Pancreas (tissue), 10 donors: Measurements from ENCODE around the gene DRD2. TPM values are rescaled to one million over a fixed set of nuclear protein-coding genes. Genes with fewer than 3 reads are reported as not detected.

Experiments
- ATAC-seq, 4 donors: fragments of 200-7000 bp; cut with Tn5 transposase; one replicate each; pipeline versions ENCODE4 v1.8.0 to v1.9.1; 2020; ENCODE audit warnings: mild to moderate bottlenecking in 4 of 4, moderate library complexity in 4 of 4
- DNase-seq, 6 donors: peaks; one replicate each; pipeline ENCODE4 v3.0.0-alpha.2; 2020
- FAIRE-seq: peaks from 2 replicates; lab custom pipeline; 2012; peaks lifted over from hg19 to GRCh38; lab: Jason Lieb, UNC
- H3K27ac ChIP-seq, 4 donors: fragments of 200-600 bp; sonication (generic); 1 replicate in 3 of 4; 2 replicates in 1 of 4; pipeline versions ENCODE4 v1.5.0 to v1.8.0; 2020
- H3K27me3 ChIP-seq, 4 donors: fragments of 200-600 bp; one replicate each; pipeline ENCODE4 v1.8.0; 2021
- H3K36me3 ChIP-seq, 3 donors: fragments of 200-600 bp; sonication (generic) in 1 of 3; one replicate each; pipeline versions ENCODE4 v1.5.0 to v1.8.0; 2020 to 2021
- H3K4me1 ChIP-seq, 3 donors: fragments of 200-600 bp; one replicate each; pipeline ENCODE4 v1.8.0; 2021
- H3K4me3 ChIP-seq, 4 donors: fragments of 200-600 bp; sonication (generic) in 2 of 4; one replicate each; pipeline versions ENCODE4 v1.5.0 to v1.8.0; 2020 to 2021
- H3K9me3 ChIP-seq, 4 donors: fragments of 200-600 bp; one replicate each; pipeline ENCODE4 v1.8.0; 2021
- WGBS, 2 donors: extraction: QIAGEN DNeasy Blood & Tissue Kit; methylation state at CpG; one replicate each; pipeline ENCODE4 v1.1.7; 2013; 5-methylcytosine and 5-hydroxymethylcytosine counted together
- intact Hi-C, 3 donors: fragments of 100-400 bp; cut with DNase I; formaldehyde crosslinking; loops; one replicate each; pipeline versions ENCODE4 v1.11.1 to v1.14.2; 2022
- polyA plus RNA-seq, 2 donors: library from polyadenylated mRNA; stranded (reverse); fragments of 200-250 nt; gene quantifications; one replicate each; pipeline ENCODE4 v1.2.3, GENCODE V29; 2013
- total RNA-seq, 6 donors: library from RNA; stranded (reverse); fragmentation: NEBNext Ultra II Directional in 4 of 6; extraction: Animal tissue kit (Norgen Biotek cat#: 25700) in 4 of 6; gene quantifications; one replicate each; pipeline versions ENCODE4 v1.2.1 to v1.2.4, GENCODE V29; 2021 to 2023
- TF ChIP-seq, protein P1 (sequence below), 4 donors: fragments of 200-600 bp; sonication (generic) in 3 of 4; IDR thresholded peaks; one replicate each; pipeline versions ENCODE4 v1.5.0 to v1.8.0; 2021; ENCODE audit warnings: antibody characterized with exemption in 4 of 4
- donor health status: healthy with polysubstance abuse.
- donor health status: DM: no; HTN: no; CAD: no; lungs with moderate emphysema.
- donor health status: DM: no; HTN: no; CAD: no.
- donor health status: control.
- donor health status: control.
- donor health status: Bipolar disorder and iron deficiency.
- donor health status: DM: yes; HTN: yes; CAD: no.
- donor health status: DM: no; HTN: no; CAD: no.
- donor health status: DM: no; HTN: no; CAD: no.
- donor health status: DM: yes; HTN: yes; CAD: no.

Gene DRD2
- total and polyA plus RNA-seq, 8 donors: 0.19 to 0.63 (median 0.34) TPM; not detected in 5

GRCh38 chr11:113505541-113506375, 30.6 kb upstream of the DRD2 start:
- ATAC-seq (peak in 3 of 4 donors; percentile 37 to 66 (median 51)), DNase-seq (no peak), FAIRE-seq (no peak)
- H3K9me3 ChIP-seq: no peaks in the 10 kb centered on the region
- intact Hi-C loops: no loop called here
- TF ChIP-seq, protein P1, sequence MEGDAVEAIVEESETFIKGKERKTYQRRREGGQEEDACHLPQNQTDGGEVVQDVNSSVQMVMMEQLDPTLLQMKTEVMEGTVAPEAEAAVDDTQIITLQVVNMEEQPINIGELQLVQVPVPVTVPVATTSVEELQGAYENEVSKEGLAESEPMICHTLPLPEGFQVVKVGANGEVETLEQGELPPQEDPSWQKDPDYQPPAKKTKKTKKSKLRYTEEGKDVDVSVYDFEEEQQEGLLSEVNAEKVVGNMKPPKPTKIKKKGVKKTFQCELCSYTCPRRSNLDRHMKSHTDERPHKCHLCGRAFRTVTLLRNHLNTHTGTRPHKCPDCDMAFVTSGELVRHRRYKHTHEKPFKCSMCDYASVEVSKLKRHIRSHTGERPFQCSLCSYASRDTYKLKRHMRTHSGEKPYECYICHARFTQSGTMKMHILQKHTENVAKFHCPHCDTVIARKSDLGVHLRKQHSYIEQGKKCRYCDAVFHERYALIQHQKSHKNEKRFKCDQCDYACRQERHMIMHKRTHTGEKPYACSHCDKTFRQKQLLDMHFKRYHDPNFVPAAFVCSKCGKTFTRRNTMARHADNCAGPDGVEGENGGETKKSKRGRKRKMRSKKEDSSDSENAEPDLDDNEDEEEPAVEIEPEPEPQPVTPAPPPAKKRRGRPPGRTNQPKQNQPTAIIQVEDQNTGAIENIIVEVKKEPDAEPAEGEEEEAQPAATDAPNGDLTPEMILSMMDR (IDR thresholded peaks at IDR 0.05): no peak
- WGBS, 2 donors: 22 to 23% methylated on average over 12 of the region's 12 CpGs
- H3K27me3 ChIP-seq: no peaks in the 10 kb centered on the region
- no peaks in the 10 kb centered on the region for H3K36me3 ChIP-seq
- H3K4me1 ChIP-seq: no peaks in the 10 kb centered on the region
- H3K4me3 ChIP-seq: no peak overlapping the region
- no peak overlapping the region for H3K27ac ChIP-seq

DNA sequence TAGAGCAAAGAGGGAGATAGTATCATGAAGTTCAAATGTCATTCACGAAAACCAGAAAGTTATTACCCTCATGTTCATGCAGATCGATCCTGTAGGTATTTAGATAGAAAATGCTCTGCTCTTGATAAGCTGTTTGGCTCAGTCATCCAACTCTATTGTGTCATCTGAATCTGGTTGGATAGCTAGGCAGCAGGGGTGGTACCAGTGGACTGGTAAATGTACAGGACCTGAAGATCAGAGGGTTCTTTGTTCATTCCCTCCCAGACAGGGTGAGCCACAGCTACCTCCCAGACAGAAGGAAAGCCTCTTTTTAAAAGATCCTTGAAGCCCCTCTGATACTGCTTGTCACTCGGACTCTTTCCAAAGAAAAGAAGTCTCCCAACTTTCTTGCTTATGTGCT, 29.8 kb upstream of the DRD2 start:
- Histone ChIP-seq H3K27me3 (no peaks in the 10 kb centered on the region), H3K4me1 (no peaks in the 10 kb centered on the region), H3K27ac (no peak overlapping the region), H3K36me3 (no peaks in the 10 kb centered on the region), H3K4me3 (no peak overlapping the region), H3K9me3 (no peaks in the 10 kb centered on the region)
- FAIRE-seq (no peak), DNase-seq (no peak), ATAC-seq (no peak)
- TF ChIP-seq, protein P1 (IDR thresholded peaks at IDR 0.05): no peak
- WGBS, 2 donors: 34 to 48% methylated on average over 3 of the region's 3 CpGs
- intact Hi-C loops: no loop called here

DNA sequence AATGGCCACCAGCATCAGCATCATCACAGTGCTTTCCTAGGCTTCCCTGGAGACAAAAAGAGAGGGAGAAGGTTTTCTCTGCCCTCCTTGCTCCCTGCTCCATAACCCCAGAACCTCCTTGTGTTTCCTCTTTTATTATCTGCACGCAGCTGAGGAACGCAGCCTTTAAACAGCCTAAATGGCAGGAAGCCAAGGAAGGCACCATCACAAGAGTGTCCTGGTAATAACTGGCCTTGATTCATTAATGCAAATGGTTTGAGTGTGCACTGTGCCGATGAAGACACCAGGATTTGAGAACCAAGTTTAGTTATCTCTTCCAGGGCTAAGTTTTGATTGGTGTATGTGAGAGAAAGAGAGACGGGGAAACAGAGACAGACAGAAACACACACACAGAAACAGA, 29.4 kb upstream of the DRD2 start:
- DNase-seq (no peak), ATAC-seq (no peak), FAIRE-seq (no peak)
- whole genome bisulfite sequencing, 2 donors: 55 to 66% methylated on average over 4 of the region's 4 CpGs
- H3K4me1 ChIP-seq: no peaks in the 10 kb centered on the region
- no peaks in the 10 kb centered on the region for H3K36me3 ChIP-seq
- intact Hi-C loops: no loop called here
- H3K9me3 ChIP-seq: no peaks in the 10 kb centered on the region
- no peak overlapping the region for H3K27ac ChIP-seq
- H3K27me3 ChIP-seq: no peaks in the 10 kb centered on the region
- TF ChIP-seq, protein P1 (IDR thresholded peaks at IDR 0.05): no peak
- H3K4me3 ChIP-seq: no peak overlapping the region

- no peaks in the 10 kb centered on the region for H3K36me3 ChIP-seq
- 53 to 71% methylated on average over 3 of the region's 3 CpGs for WGBS, 2 donors
- no peak overlapping the region for H3K4me3 ChIP-seq
- DNase-seq: no peak
- H3K27me3 ChIP-seq: no peaks in the 10 kb centered on the region
- intact Hi-C loops: no loop called here
- no peak for FAIRE-seq
- ATAC-seq: no peak
- H3K4me1 ChIP-seq: no peaks in the 10 kb centered on the region
- no peak overlapping the region for H3K27ac ChIP-seq
- no peaks in the 10 kb centered on the region for H3K9me3 ChIP-seq
- TF ChIP-seq, protein P1 (IDR thresholded peaks at IDR 0.05): no peak
Measured at GRCh38 chr11:113504071-113504470, 28.9 kb upstream of the DRD2 start.
